Measurements from ENCODE around the gene TRDMT1. TPM values are rescaled to one million over a fixed set of nuclear protein-coding genes. Genes with fewer than 3 reads are reported as not detected.
A peak's percentile ranks its signal among the peaks of the same experiment; 100 is the strongest.

The TRDMT1 gene
- total RNA-seq, 1 donor = 19.1 TPM

- H3K4me3 ChIP-seq (ENCODE audit: low read depth, low read length) = no peak overlapping the region
- no peak for DNase-seq (ENCODE audit: low read depth)
- TF ChIP-seq, protein P1, sequence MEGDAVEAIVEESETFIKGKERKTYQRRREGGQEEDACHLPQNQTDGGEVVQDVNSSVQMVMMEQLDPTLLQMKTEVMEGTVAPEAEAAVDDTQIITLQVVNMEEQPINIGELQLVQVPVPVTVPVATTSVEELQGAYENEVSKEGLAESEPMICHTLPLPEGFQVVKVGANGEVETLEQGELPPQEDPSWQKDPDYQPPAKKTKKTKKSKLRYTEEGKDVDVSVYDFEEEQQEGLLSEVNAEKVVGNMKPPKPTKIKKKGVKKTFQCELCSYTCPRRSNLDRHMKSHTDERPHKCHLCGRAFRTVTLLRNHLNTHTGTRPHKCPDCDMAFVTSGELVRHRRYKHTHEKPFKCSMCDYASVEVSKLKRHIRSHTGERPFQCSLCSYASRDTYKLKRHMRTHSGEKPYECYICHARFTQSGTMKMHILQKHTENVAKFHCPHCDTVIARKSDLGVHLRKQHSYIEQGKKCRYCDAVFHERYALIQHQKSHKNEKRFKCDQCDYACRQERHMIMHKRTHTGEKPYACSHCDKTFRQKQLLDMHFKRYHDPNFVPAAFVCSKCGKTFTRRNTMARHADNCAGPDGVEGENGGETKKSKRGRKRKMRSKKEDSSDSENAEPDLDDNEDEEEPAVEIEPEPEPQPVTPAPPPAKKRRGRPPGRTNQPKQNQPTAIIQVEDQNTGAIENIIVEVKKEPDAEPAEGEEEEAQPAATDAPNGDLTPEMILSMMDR (IDR thresholded peaks at IDR 0.05; ENCODE audit: insufficient read depth, low read length) = no peak
Measured at GRCh38 chr10:17181751-17182150, 19.7 kb downstream of the TRDMT1 start.

DNA sequence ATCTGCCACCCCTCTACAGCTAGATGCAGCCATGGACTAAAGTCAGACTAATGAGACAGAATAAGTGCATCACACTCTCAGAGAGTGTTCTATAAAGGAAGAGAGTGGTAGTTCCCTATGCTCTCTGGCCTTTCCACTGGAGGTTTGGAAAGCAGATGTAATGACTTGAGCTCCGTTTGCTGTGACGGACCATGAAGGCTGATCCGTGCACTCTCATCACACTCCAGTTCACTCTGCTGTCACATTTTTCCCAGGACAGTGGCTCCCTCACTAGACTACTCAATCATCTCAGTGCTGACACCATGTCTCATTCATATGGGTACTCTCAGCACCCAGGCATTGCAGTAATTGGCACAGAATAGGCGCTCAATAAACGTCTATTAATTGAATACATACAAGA, 20.4 kb downstream of the TRDMT1 start:
- H3K4me3 ChIP-seq (ENCODE audit: low read depth, low read length) = no peak overlapping the region
- no peak for DNase-seq (ENCODE audit: low read depth)
- TF ChIP-seq, protein P1 (IDR thresholded peaks at IDR 0.05; ENCODE audit: insufficient read depth, low read length) = no peak

DNA sequence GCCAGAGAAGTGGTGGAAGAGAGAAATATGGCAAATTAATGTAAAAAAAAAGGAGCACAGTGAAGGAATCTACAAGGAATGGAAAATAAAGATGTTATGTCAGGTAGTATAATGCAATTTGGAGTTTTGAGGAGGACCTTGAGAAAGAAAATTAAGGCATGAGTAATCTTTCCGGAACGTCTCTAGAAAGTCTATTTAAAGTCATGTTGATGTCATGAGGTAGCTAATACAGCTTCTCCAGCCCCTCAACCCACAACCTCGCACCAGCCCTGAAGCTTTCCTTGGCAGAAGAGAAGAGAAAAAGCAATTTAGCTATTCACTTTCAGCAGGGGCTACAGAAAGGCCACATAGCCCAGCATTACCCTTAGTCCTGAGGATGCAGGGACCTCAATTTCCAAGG, 22.5 kb downstream of the TRDMT1 start:
- TF ChIP-seq, protein P1 (IDR thresholded peaks at IDR 0.05; ENCODE audit: insufficient read depth, low read length) = no peak
- peak; percentile 31 for DNase-seq (ENCODE audit: low read depth)
- H3K4me3 ChIP-seq (ENCODE audit: low read depth, low read length) = no peak overlapping the region

- H3K4me3 ChIP-seq (ENCODE audit: low read depth, low read length) = no peak overlapping the region
- TF ChIP-seq, protein P1 (IDR thresholded peaks at IDR 0.05; ENCODE audit: insufficient read depth, low read length) = no peak
- no peak for DNase-seq (ENCODE audit: low read depth)
Measured at GRCh38 chr10:17178006-17178405, 23.5 kb downstream of the TRDMT1 start.

DNA sequence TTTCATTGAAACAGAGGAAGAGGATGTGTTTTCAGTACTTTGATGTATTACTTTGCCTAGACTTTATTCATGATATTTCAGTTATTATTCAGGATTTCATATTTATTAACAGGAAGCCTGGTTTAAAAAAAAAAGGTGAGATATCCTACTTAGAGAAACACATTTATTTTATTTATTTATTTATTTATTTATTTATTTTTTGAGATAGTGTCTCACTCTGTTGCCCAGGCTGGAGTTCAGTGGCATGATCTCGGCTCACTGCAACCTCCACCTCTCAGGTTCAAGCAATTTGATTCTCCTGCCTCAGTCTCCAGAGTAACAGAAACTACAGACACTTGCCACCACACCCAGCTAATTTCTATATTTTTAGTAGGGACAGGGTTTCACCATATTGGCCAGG, 24.5 kb downstream of the TRDMT1 start:
- TF ChIP-seq, protein P1 (IDR thresholded peaks at IDR 0.05; ENCODE audit: insufficient read depth, low read length) = no peak
- DNase-seq (ENCODE audit: low read depth) = no peak
- H3K4me3 ChIP-seq (ENCODE audit: low read depth, low read length) = no peak overlapping the region

- TF ChIP-seq, protein P1 (IDR thresholded peaks at IDR 0.05; ENCODE audit: insufficient read depth, low read length) = no peak
- DNase-seq (ENCODE audit: low read depth) = no peak
- no peak overlapping the region for H3K4me3 ChIP-seq (ENCODE audit: low read depth, low read length)
Measured at GRCh38 chr10:17176091-17176490, 25.4 kb downstream of the TRDMT1 start.

DNA sequence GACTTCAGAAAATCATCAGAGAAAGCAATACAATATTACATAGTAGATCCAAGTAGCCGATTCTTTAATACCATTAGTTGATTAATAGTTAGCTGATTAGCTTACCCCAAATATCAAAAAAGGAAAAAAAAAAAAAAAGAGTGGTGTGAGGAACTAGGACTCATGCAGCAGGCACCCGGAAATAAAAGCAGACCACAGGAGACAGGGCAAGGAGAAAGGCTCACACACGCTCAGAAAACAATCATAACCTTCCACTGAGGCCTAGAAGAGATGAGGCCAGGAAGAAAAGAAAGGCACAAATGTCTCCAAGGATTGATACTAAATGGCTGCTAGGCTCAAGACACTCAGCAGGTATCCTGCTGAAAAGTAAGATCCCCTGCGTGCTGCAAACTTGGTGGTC, 25.9 kb downstream of the TRDMT1 start:
- DNase-seq (ENCODE audit: low read depth) = peak; percentile 20
- H3K4me3 ChIP-seq (ENCODE audit: low read depth, low read length) = no peak overlapping the region
- TF ChIP-seq, protein P1 (IDR thresholded peaks at IDR 0.05; ENCODE audit: insufficient read depth, low read length) = no peak

Measured in fibroblast of the aortic adventitia (primary cell).